ENCODE measurements around the gene PTGFRN. TPM values are rescaled to one million over a fixed set of nuclear protein-coding genes. Genes with fewer than 3 reads are reported as not detected.

Gene PTGFRN
- total RNA-seq, 1 experiment from 2014 or later = 38.7 TPM

- TF ChIP-seq ZNF532 (CRISPR knock-in tag; IDR thresholded peaks at IDR 0.05; ENCODE audit: borderline replicate concordance) (no peak), AR (CRISPR knock-in tag; IDR thresholded peaks at IDR 0.05) (no peak), CREB1 (CRISPR knock-in tag; IDR thresholded peaks at IDR 0.05) (no peak), EMX1 (CRISPR knock-in tag; IDR thresholded peaks at IDR 0.05) (no peak), CBFB (CRISPR knock-in tag; IDR thresholded peaks at IDR 0.05; ENCODE audit: low read depth) (no peak), ZNF281 (CRISPR knock-in tag; IDR thresholded peaks at IDR 0.05) (no peak), ZNF416 (CRISPR knock-in tag; IDR thresholded peaks at IDR 0.05) (no peak), ZMAT4 (CRISPR knock-in tag; IDR thresholded peaks at IDR 0.05) (no peak), RORB (CRISPR knock-in tag; IDR thresholded peaks at IDR 0.05) (no peak), ZBTB21 (CRISPR knock-in tag; IDR thresholded peaks at IDR 0.05; ENCODE audit: borderline replicate concordance) (no peak)
Observed at GRCh38 chr1:116990612-116991151, 81.0 kb downstream of the PTGFRN start (continued).

GRCh38 chr1:116991171-116991845 lies 81.6 kb downstream of the PTGFRN start:
- TF ChIP-seq TEAD4 (CRISPR knock-in tag; IDR thresholded peaks at IDR 0.05) (no peak), MAX (CRISPR knock-in tag; IDR thresholded peaks at IDR 0.05) (no peak), AFF4 (CRISPR knock-in tag; IDR thresholded peaks at IDR 0.05; ENCODE audit: borderline replicate concordance) (no peak), ZBTB21 (CRISPR knock-in tag; IDR thresholded peaks at IDR 0.05; ENCODE audit: borderline replicate concordance) (no peak), USF1 (CRISPR knock-in tag; IDR thresholded peaks at IDR 0.05) (no peak), GTF2I (CRISPR knock-in tag; conservative IDR thresholded peaks at IDR 0.05) (no peak), TCF7 (CRISPR knock-in tag; IDR thresholded peaks at IDR 0.05; ENCODE audit: low read depth) (no peak)
- H3K36me3 Mint-ChIP-seq = peaks cover 40% of the 10 kb centered on the region
- H3K4me1 Mint-ChIP-seq = peaks cover 27% of the 10 kb centered on the region
- ChIA-PET CTCF (no interaction called here), POLR2A (no interaction called here)
- DNase-seq (ENCODE audit: low spot score) (no peak), ATAC-seq (no peak)
- H3K27ac Mint-ChIP-seq = no peak overlapping the region
- H3K4me3 Mint-ChIP-seq = no peak overlapping the region
- H3K9me3 Mint-ChIP-seq = peaks cover 25% of the 10 kb centered on the region
- no peaks in the 10 kb centered on the region for H3K27me3 Mint-ChIP-seq (ENCODE audit: low read depth)

Measured in WTC11 (cell line).